ENCODE measurements around the gene ST8SIA5. TPM values are rescaled to one million over a fixed set of nuclear protein-coding genes. Genes with fewer than 3 reads are reported as not detected.

Gene ST8SIA5
- total and polyA plus RNA-seq, 2 of the 13 experiments (the other 11 are each of a cell fraction or from before 2014, with no cell fraction given) = 0.07 to 0.20 TPM

DNA sequence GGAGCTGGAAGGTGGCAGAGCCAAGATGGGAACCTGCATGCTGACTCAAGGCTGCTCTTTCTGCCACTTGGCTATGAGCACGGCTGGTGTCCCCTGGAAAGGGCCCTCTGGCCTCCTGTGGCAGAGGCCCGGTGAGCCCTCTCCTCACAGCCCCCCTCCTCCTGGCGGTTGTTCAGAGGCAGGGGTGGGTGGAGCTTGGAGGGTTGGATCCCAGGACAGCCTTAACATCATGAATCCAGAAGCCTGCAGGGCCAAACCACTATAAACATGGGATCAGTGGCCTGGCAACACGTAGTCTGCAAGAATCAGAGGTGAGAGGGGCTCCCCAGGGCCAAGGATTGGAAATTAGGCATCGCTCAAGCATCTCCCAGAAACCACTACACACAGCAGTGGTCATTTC is 51.3 kb downstream of the ST8SIA5 start:
- Histone ChIP-seq H3K9ac (ENCODE audit: insufficient read depth, low read depth, low read length) (no peak overlapping the region), H3K27me3 (ENCODE audit: control insufficient read depth in 1 of 2, insufficient read depth in 2 of 2, low read length in 2 of 2) (peaks cover 0 to 3% of the 10 kb centered on the region in 2 experiments; a peak in 1 of 5 replicates), H3K4me1 (ENCODE audit: insufficient read depth, low read length) (peaks cover 10% of the 10 kb centered on the region; the same call in 1 of the 2 replicates), H2AFZ (ENCODE audit: low read length) (no peak overlapping the region), H3K27ac (ENCODE audit: extremely low read length, insufficient read depth, low read length) (no peak overlapping the region), H3K9me3 (ENCODE audit: low read length) (no peaks in the 10 kb centered on the region), H3K4me2 (ENCODE audit: low read depth, low read length) (no peak overlapping the region), H4K20me1 (ENCODE audit: insufficient read depth, low read length) (no peaks in the 10 kb centered on the region), H3K36me3 (replicated peaks in 1 of 2; ENCODE audit: control insufficient read depth in 1 of 2, insufficient read depth in 2 of 2, low read length in 2 of 2) (no peaks in the 10 kb centered on the region), H3K79me2 (ENCODE audit: insufficient read depth, low read length) (no peaks in the 10 kb centered on the region), H3K4me3 (replicated peaks in 1 of 3; ENCODE audit: insufficient read depth in 1 of 3, low read depth in 2 of 3, low read length in 3 of 3) (no peak overlapping the region)
- no TSS peak for BruUV-seq (replicated peaks)
- ATAC-seq (no peak), DNase-seq (ENCODE audit: low spot score) (no peak), FAIRE-seq (no peak)
- 17% methylated on average over 2 of the region's 5 CpGs for WGBS (ENCODE audit: low lambda C conversion rate)
- ChIA-PET POLR2A (no interaction called here), CTCF (ENCODE audit: low intra/inter-chr PET ratio, low total read pairs) (no interaction called here)
- intact Hi-C loops (cut with micrococcal nuclease; ENCODE audit: unreplicated experiment) = no loop called here
- in situ Hi-C loops (cut with HindIII; ENCODE audit: extremely low pct_ligation_motif_present, low pct_unique_long_range_greater_than_20kb) = no loop called here
- no peak for TF ChIP-seq TCF7L2 (IDR thresholded peaks at IDR 0.05; ENCODE audit: low read depth, low read length)
- no peak for TF ChIP-seq POLR2AphosphoS2 (IDR thresholded peaks at IDR 0.05; ENCODE audit: low read depth, low read length)
- no peak for TF ChIP-seq ZNF547 (CRISPR knock-in tag; IDR thresholded peaks at IDR 0.05)
- TF ChIP-seq TBL1XR1 (IDR thresholded peaks at IDR 0.05; ENCODE audit: borderline replicate concordance, low read length, partially characterized antibody) = no peak
- no peak for TF ChIP-seq NFYC (CRISPR knock-in tag; IDR thresholded peaks at IDR 0.05)
- no peak for TF ChIP-seq TAF1 (CRISPR knock-in tag; IDR thresholded peaks at IDR 0.05)
- no peak for TF ChIP-seq HDAC1 (CRISPR knock-in tag; IDR thresholded peaks at IDR 0.05)
- TF ChIP-seq ZNF672 (CRISPR knock-in tag; IDR thresholded peaks at IDR 0.05) = no peak
- TF ChIP-seq, protein P1, sequence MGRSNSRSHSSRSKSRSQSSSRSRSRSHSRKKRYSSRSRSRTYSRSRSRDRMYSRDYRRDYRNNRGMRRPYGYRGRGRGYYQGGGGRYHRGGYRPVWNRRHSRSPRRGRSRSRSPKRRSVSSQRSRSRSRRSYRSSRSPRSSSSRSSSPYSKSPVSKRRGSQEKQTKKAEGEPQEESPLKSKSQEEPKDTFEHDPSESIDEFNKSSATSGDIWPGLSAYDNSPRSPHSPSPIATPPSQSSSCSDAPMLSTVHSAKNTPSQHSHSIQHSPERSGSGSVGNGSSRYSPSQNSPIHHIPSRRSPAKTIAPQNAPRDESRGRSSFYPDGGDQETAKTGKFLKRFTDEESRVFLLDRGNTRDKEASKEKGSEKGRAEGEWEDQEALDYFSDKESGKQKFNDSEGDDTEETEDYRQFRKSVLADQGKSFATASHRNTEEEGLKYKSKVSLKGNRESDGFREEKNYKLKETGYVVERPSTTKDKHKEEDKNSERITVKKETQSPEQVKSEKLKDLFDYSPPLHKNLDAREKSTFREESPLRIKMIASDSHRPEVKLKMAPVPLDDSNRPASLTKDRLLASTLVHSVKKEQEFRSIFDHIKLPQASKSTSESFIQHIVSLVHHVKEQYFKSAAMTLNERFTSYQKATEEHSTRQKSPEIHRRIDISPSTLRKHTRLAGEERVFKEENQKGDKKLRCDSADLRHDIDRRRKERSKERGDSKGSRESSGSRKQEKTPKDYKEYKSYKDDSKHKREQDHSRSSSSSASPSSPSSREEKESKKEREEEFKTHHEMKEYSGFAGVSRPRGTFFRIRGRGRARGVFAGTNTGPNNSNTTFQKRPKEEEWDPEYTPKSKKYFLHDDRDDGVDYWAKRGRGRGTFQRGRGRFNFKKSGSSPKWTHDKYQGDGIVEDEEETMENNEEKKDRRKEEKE (IDR thresholded peaks at IDR 0.05) = no peak
- no peak for TF ChIP-seq ZNF530 (CRISPR knock-in tag; IDR thresholded peaks at IDR 0.05; ENCODE audit: low read depth)
- TF ChIP-seq KDM6A (CRISPR knock-in tag; IDR thresholded peaks at IDR 0.05; ENCODE audit: low read depth) = no peak
